GM19238 (cell line): Measurements from ENCODE around the gene SUPT6H.
"Not testable (repeated sequence)": the region's sequence is repeated elsewhere in the genome, so short reads cannot be mapped to it uniquely, and the experiment has no call there.

Source experiments
- DNase-seq: peaks from one replicate; pipeline ENCODE4 v3.0.0; 2011; ENCODE audit warnings: low spot score; ENCODE audit not compliant: insufficient read length

Gene SUPT6H

DNA sequence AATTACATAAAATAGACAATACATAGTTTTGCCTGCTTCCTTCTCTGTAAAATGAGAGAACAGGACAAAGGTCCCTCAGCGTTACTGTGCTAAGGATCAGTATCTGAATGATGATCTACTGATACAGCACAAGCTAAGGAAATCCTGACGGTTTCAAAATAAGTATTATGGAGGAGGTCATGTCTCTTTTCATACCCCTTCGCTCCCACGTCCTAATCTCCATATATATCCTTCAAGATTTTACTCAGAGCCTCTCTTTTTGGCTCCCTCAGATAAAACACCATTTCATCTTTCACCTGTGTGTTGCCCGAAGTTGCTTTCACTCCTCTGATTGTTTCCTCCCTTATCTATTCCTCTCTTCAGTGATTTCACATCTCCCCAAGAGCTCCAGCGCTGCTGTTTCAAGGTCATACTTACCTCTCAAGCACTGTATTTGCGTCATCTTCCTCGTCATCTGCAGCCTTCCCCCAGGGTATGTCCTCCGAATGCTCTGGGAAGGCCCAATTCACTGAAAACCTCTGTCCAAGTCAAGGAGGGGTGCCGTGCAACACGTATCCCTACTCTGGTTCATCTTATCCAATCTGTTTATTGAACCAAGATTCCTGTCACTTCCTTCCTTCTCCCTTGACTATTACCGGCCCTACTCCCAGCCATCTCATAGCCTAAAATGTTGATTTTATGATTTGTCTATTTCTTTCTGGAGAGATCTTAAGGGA, 15.8 kb upstream of the SUPT6H start:
- DNase-seq: no peak

DNA sequence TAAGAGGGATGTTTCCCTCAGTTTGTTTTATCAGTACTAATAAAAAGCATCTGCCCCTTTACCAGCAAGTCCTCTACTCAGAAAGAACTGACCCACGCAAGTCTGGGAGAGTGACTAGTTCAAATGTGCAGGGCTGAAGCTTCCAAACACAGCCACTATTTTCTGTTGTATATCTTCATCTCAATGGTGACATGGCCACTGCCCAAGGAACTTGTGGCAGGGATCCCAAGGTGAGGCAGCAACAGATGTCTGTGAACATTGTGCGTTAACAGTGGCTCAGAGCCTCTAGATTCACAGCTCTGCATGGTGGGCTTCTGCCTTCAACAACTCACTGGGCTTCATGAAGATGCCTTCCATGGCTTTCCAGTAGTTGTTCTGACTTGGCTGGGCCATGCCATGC, 13.3 kb upstream of the SUPT6H start:
- no peak for DNase-seq

DNA sequence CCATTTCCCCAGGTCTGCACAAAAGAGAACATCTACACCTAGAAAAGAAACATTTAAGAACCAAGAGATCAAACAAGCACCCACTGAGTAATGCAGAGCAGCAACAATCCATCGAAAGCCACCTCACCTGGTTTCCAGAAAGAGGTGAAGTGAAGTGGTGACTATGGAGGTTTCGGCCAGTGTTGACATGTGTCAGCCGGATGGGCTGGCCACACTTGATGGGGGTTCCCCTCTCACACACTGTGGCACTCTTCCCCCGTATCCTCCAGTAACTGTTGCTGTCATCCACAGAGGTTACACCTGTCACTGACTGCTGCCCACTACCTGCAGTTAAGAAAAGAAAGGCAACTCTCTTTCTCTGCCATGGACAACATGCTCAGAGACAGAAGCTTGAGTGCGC, 6.8 kb upstream of the SUPT6H start:
- no peak for DNase-seq

DNA sequence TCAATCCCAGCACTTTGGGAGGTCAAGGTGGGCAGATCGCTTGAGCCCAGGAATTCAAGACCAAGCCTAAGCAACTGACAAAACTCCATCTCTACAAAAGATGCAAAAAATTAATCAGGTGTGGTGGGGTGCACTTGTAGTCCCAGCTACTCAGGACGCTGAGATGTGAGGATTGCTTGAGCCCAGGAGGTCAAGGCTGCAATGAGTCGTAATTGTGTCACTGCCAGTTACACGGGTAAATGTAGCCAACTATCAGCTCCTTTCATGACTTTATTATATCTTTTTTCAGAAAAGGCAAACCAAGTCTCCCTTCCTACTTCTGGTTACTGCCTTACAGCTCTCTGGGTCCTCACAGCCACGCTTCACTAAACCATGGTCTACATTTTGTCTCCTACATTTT, 4.2 kb upstream of the SUPT6H start:
- DNase-seq: no peak

DNA sequence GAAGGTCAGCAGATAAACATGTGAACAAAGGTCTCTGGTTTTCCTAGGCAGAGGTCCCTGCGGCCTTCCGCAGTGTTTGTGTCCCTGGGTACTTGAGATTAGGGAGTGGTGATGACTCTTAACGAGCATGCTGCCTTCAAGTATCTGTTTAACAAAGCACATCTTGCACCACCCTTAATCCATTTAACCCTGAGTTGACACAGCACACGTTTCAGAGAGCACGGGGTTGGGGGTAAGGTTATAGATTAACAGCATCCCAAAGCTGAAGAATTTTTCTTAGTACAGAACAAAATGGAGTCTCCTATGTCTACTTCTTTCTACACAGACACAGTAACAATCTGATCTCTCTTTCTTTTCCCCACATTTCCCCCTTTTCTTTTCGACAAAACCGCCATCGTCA, 3.7 kb upstream of the SUPT6H start:
- DNase-seq: not testable (repeated sequence)

DNA sequence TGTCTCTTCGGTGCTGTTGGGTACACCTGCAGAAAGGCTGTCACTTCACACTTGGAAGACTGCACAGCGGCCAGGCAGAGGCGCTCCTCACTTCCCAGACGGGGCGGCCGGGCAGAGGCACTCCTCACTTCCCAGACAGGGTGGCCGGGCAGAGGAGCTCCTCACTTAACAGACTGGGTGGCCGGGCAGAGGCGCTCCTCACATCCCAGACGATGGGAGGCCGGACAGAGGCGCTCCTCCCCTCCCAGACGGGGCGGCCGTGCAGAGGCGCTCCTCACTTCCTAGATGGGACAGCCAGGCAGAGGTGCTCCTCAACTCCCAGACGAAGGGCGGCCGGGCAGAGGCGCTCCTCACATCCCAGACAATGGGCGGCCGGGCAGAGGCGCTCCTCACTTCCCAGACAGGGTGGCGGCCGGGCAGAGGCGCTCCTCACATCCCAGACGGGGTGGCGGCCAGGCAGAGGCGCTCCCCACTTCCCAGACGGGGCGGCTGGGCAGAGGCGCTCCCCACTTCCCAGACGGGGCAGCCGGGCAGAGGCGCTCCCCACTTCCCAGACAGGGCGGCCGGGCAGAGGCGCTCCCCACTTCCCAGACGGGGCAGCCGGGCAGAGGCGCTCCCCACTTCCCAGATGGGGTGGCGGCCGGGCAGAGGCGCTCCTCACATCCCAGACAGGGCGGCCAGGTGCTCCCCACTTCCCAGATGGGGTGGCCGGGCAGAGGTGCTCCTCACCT, 3.1 kb upstream of the SUPT6H start:
- DNase-seq: not testable (repeated sequence)

DNA sequence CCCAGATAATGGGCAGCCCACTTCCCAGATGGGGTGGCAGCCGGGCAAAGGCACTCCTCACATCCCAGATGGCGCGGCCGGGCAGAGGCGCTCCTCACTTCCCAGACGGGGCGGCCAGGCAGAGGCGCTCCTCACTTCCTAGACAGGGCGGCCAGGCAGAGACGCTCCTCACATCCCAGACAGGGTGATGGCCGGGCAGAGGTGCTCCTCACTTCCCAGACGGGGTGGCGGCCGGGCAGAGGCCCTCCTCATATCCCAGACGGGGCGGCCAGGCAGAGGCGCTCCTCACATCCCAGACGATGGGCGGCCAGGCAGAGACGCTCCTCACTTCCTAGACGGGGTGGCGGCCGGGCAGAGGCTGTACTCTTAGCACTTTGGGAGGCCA, 2.5 kb upstream of the SUPT6H start:
- DNase-seq: not testable (repeated sequence)

DNA sequence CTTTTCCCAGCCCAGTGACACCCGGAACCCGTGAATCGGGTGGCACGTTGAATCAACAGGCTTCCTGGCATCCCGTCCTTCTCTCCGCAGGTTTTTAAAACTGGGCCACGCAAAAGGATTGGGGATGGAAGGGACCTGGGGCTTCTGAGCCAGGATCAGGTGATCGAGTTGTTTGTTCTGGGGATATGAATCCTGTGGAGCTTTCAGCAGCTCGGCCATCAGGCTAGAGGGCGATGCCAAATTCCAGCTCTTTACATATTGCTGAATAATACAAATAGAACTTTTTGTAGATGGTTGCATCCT, 473 bp downstream of the SUPT6H start:
- DNase-seq: no peak

DNA sequence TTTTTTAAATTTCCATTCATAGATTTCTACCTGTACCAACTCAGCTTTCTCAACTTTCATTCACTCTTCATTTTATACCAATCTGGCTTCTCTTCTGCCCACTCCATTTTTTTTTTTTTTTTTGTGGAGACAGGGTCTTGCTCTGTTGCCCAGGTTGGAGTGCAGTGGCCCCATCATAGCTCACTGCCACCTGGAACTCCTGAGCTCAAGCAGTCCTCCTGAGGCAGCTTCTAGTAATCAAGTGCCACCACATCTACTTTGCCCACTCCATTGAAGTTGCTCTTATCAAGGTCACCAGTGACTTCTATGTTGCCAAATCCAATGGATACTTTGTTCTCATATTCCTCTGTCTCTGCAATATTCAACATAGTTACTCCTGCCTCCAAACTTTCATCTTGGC, 1.7 kb downstream of the SUPT6H start:
- no peak for DNase-seq

DNA sequence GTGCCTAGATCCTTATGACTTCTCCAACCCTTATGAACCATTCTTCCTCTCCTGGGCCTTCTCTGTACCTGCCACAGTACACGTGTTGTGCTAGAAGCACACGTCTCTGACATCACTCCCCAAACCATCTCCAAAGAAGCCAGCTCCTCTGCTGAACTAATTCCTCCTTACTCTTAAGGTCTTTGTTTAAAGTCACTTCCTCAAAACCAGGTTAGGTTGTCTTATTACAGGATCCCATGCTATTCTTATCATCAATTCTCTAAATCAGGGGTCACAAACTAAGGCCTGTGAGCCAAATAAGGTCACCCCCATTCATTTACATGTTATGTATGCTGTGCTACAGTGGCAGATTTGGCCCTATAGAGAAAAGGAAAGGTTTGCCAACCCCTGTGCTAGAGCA, 4.0 kb downstream of the SUPT6H start:
- no peak for DNase-seq

DNA sequence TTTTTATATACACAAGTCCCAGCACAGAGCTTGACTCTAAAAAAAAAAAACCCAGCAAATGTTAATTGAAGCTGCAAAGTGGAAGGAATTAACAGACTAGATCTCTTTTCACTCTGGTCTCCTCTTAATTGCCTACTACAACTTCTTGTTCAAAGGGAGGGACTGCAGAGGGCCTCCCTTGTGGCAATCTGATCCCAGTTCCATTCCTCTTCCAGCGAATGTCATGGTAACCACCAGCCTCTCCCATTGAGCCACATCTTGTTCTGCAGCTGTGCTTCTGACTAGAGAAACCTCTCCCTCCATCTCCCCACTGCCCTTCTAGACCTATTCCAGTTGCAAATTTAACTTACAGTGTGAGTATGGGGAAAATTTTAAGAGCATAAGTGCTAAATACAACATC, 5.9 kb downstream of the SUPT6H start:
- DNase-seq: no peak

DNA sequence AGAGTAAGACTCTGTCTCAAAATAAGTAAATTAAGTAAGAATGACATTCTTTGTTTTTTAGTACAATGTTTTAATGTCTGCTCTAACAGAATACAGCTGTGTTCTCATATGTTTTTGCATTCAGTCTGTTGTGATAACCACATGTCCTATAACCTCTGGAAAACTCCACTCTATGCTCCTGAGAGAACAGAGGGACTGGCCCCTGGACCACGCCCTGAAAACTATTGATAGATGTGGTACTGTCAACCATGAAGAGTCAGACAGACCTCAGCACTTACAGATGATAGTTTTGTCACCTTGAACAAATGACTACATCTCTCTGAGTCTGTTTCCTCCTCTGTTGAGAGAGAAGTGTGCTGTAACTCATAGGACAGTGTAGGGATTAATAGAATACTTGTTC, 7.9 kb downstream of the SUPT6H start:
- no peak for DNase-seq

DNA sequence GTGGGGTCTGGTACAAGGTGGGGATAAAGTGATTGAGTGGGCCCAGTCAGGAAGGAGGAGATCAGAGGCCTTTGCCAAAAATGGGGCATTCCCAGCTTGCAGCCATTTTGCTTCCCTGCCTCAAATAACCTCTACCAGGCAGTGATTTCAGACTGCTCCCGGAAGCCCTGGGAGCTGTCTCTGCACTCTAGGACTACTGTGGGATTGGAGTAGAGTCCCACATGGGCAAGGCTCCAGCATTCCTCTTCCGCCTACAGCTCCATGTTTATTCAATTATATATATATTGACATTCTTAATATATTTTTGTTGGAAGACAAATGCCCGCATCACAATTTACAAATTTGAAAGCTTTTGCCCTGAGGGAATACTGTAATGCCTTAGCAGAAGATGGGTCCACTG, 13.5 kb downstream of the SUPT6H start:
- no peak for DNase-seq

DNA sequence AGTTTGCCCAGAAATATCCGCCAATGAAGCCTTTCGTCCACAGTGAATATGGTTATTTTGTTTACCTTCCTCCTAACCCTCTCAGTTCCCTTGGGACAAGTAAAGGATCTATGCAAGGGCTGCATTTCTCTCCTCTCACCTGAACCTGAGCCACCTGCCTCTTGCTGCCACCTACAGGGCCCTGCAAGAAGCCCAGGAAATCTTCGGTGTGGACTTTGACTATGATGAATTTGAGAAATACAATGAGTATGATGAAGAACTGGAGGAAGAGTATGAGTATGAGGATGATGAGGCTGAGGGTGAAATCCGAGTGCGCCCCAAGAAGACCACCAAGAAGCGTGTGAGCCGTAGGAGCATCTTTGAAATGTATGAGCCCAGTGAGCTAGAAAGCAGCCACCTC, 14.0 kb downstream of the SUPT6H start:
- no peak for DNase-seq

DNA sequence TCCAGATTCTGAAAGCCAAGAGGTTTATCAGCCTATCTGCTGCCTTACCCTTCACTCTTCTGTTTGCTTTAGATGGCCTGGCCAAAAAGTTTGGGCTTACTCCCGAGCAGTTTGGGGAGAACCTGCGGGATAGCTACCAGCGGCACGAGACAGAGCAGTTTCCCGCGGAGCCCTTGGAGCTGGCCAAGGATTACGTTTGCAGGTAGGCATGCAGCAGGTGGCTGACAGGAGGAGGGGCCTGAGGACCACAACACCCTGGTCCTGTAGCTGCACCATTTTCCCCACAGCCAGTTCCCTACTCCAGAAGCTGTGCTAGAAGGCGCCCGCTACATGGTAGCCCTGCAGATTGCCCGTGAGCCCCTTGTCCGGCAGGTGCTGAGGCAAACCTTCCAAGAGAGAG, 20.6 kb downstream of the SUPT6H start:
- DNase-seq: no peak

DNA sequence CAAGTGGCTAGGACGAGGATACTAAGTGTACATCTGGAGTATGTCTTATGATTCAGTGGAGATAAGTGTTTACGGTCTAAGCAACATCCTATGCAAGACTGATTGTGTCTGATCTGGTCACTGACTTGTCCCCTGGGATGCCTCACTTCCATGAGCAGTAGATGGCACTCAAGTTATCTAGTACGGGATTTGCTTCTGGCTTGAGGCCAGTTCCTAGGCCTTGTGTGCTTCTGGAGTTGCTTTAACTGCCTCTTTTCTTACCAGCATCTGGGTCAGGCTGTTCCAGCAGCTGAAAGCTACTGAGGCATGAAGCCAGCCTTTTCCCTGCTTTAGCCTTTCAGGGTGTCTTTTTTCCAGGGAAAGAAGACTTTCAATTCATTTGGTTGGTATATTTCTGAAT, 23.0 kb downstream of the SUPT6H start:
- DNase-seq: no peak

DNA sequence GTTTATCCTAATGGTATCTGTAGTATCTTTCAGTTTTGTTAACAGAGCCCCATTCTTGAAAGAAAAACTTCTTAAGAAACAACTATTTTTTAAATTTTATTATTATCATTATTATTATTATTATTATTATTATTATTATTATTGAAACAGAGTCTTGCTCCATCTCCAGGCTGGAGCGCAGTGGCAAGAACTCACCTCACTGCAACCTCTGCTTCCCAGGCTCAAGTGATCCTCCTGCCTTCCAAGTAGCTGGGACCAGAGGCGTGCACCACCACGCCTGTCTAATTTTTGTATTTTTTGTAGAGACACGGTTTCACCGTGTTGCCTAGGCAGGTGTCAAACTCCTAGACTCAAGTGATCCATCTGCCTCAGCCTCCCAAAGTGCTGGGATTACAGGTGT, 23.4 kb downstream of the SUPT6H start:
- DNase-seq: no peak

DNA sequence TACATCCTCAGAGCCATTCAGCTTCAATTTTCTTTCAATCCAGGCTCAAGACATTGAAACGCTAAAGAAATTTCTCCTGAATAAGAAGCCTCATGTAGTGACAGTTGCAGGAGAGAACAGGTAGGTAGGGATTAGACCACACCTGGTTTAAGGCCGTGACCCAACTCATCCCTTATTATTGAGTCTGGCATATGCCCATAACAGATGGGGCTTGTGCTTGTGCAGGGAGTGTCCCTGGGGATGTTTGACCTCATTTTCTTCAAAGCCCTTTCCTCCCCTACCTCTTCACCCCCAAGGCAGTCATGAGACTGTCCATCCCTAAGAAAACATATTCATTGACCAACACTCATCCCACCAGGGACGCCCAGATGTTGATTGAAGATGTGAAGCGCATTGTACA, 24.3 kb downstream of the SUPT6H start:
- DNase-seq: no peak

DNA sequence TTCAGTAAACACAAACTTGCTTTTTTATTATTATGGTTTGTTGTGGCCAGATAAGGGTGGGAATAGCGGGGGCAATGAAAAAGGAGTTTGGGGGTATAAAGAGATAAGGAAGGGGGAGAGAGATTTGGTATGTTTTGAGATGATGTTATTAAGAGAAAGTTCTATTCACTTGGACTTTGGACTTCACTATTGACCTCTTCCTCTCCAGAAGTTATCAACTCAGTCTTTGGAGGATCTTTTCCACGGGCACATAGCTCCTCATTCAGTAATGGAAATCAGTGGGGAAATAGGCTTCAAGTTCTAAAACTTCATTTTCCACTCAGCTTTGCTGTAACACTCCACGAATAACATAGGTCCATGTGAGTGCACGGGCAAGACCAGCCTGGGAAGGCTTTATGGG, 26.5 kb downstream of the SUPT6H start:
- no peak for DNase-seq

DNA sequence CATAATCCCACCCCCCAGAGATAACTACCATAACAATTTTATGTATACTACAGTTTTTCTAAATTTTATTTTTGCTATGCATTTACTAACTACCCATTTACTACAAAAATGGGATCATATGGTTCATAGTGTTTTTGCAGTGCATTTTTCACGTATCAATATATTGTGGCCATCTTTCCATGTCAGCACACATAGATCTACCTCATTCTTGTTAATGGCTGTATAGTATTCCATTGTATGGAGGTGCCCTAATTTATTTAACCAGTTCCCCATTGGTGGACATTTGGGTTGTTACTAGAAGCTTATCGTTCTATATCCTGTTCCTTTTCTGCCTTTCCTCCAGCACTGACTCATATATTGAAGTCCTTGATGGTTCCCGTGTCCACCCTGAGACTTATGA, 27.0 kb downstream of the SUPT6H start:
- DNase-seq: no peak

DNA sequence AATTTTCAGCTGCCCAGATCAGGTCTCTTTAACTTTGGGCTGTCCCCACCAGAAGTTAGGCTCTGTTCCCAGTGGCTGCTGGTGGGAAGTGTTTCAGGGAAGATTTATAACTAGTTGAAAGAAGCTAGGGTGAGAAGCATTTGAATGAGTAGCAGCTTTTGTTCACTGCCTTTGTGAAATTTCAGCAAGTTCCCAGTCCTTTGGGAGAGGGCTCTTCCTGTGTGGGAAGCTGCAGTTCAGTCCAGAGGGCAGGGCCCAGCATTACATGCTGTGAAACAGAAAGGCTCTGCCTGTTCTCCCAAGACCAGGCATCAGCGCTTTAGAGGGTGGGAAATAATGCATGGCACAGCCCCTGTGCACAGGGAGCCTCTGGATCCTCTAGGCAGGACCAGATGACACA, 31.9 kb downstream of the SUPT6H start:
- no peak for DNase-seq

DNA sequence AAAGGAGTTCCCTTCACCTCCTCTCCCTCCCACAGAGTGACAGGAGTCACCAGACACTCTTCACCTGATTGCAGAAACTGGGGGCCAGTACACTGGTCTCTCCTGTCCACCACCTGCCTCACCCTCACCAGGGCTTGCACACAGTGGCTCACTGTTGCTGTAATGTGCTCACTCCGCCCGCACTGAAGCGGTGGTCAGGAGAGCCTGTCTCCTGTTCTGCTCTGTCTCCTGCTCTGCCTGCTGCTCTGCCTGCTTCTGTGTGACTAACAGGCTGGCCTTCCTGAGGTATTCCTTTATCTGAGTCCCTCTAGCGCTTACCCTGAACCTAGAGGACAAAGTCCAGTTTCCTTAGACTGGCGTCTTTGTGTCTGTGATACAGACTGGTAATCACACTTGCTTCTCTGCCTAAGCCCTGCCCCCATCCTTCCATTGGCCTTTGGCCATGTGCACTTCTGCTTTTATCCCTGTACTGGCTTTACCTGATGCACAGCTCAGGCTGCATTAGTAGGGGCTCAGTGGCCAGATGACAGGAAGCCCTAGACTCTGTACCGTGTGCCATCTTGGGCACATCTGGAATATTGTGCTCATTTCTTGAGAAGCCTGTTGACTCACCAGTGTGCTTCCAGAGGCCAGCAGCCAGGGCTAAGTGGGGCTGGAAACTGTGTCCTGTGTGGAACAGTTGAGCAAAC, 36.4 kb downstream of the SUPT6H start:
- DNase-seq: no peak

DNA sequence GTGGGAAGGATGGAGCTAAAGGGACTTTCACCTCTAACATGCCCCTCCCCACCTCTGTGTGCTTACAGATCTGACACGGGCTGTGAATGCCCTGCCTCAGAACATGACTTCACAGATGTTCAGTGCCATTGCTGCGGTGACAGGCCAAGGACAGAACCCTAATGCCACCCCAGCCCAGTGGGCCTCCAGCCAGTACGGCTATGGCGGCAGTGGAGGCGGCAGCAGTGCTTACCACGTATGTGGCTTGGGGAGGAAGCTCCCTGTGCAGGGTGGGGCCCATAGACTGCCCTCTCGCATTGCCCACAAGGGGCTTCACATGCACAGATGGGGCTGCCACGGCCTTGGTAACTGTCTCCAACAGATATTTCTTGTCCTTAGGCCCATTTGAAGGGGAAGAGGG, 38.3 kb downstream of the SUPT6H start:
- no peak for DNase-seq
